Jurkat, Clone E6-1 (cell line): ENCODE data around the gene GRID2.

Source experiments
- DNase-seq: peaks from one replicate; pipeline ENCODE4 v3.0.0-alpha.2; 2011; ENCODE audit warnings: low read depth, low spot score
- H3K4me3 ChIP-seq: 2 replicates; pipeline ENCODE4 v1.5.1; 2011; ENCODE audit warnings: mild to moderate bottlenecking, low read length, control low read depth, moderate library complexity

GRID2 gene

DNA sequence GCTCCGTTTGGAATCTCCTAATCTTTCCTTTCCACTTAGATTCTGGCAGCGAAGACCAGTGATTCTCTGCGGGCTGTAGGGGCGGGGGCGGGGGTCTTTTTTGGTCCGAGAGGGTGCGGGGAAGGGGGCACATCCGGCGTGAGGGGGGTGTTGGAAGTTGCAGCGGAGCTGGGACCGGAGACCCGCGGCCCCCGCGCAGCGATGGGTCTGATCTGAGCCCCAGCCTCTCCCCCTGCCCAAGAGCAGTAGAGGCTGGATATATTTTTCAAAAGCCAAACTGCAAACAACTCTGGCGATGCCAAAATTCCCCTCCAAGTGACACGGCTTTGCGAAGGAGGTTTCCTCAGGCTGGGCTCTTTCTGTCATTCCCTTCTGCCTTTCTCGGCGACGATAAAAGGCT lies 355 bp downstream of the GRID2 start:
- H3K4me3 ChIP-seq: no peak overlapping the region
- DNase-seq: no peak

DNA sequence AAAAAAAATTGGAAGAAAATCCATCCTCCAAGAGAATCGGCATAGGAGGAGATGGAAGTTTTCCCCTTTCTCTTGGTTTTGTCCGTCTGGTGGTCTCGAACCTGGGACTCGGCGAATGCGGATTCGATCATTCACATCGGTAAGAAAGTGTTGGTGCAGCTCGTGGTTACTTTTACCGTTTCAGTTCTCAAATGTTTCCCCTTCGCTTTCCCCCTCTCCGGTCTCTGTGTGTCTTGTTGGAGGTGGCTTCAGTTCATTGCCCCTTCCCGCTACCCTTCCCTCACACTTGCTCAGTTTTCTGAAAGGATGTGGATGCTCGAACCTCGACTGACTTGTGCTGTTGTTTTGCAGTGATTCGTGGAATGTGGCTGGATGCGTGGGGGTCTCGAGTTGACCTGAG lies 840 bp downstream of the GRID2 start:
- H3K4me3 ChIP-seq: no peak overlapping the region
- no peak for DNase-seq

DNA sequence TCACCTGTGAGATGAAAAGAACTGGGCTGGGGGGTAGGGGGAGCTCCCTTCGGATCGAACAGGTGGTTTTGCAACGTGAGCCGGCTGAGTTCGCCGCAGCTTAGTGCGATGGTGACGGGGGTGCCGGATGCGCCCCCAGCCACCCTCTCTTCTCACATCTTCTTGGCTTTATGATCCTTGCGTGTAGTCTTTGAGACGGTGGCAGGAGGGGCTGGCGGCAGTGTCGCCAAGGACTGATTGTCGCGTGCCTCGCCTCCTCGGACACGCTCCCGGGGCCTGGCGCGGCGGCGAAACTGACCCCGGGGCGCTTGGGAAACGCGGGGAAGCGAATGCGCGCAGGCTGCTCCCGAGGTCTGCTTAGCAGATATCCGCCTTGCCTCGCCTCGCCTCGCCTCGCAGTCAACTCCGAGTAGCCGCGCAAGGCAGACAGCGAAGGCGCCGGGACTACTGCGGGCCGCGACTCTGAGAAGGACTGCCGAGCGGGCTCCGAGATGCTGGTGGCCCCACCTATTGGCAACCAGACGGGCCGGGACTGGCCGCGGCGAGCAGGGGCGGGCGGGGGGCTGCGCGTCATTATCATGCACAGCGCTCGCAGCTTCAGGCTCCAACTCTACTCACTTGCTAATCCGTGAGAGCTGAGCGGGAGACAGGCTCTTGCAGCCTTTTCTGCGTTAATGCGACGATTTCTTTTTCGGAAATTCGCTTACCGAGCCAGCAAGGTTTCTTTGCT lies 1.5 kb downstream of the GRID2 start:
- H3K4me3 ChIP-seq: no peak overlapping the region
- DNase-seq: no peak

DNA sequence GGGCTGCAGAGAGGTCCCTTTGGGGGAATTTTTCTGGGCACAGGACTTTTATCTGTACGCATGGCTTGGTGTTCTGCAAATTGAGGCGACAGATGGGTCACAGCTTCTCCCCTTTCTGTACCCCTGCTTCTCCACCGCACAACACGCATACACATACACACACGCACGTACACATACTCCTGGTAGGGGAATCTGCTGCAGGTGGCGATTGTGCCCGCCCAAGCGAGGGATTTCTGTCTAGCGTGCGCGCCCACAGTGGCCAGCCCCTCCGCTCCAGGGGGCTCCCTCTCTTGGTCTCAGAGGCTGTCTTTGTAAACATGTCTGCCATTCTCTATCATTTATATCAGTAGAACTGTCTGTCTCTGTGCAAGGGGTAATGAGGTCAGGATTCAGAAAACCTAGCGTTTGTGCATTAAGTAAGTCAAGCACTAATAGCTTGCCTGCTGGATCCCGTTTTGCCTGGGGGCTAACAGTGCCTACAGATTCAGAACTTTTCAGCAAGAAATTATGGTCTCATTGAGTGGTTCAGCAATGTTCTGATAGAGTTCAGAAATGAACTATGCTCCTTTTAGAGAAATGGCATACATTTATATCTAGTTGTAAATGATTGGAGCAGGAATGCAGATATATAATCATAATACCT lies 2.2 kb downstream of the GRID2 start:
- DNase-seq: no peak
- H3K4me3 ChIP-seq: no peak overlapping the region

DNA sequence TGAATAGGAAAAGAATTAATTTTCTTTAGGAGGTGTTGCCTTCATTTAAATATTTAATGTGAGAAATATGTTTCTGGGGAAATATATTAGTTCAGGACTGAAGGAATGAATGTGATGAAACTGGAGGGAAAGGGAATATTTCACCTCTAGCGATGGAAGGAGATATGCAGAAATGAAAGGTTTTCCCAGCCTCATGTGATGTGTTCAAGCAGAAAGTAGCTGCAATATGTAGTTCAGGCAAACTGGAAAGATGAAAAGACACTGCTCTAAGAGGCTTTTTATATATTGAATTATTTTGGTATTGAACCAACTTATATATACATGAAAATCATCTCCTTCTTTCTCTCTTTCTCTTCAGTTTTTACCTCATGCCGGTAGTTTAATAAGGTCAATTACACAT lies 3.4 kb downstream of the GRID2 start:
- H3K4me3 ChIP-seq: no peak overlapping the region
- DNase-seq: no peak

DNA sequence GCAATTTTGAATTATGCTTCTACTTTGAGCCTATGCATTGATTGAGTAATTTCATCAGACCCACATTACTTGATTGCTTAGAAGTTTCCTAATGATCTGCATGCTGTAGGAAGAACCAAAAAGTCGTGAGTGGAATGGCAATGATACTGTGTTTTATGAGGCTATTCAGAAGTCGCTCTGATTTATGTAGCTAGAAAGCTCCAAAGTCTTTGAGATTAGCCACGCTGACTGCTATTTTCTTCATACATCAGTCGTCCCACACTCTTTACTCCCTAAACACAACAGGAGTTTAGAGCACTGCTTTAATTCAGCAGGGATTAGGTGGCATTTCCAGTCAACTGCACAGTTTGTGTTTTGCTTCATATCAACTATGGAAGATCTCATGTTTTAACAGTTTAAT lies 4.1 kb downstream of the GRID2 start:
- no peak for DNase-seq
- no peak overlapping the region for H3K4me3 ChIP-seq

DNA sequence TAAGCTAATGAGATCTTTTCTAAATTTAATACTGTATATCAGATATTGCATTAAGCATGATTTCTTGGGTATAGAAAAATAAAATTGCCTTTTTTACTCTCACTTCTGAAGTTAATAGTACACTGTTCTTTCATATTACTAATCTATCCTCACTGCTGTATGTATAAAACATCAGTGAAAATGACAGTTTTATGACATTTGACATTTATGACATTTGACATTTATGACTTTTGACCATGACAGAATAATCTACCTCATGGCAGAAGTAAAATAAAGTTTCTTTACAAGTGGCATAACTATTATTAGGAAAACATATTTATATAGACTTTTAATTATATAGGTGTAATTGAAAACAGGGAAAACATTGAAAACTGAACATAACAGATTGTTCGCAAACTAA lies 13.3 kb downstream of the GRID2 start:
- no peak for DNase-seq
- no peak overlapping the region for H3K4me3 ChIP-seq

DNA sequence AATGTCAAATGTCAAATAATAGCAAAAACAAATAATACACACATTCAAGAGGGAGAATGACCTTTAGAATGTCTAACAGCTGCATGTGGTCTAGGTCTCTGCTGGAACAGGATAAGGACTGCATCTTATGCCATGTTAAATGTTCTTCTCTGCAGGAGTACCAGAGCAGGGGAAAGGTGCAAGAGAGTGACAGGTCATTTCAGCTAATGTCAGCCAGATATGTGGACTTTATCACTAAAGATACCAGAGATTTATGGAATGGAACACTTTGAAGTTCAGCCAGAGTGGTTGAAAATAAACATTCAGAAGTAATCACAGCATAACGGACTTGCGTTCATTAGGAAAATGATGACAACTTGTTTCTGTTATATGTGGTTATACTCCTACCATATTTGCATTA lies 24.3 kb downstream of the GRID2 start:
- no peak for DNase-seq
- no peak overlapping the region for H3K4me3 ChIP-seq

DNA sequence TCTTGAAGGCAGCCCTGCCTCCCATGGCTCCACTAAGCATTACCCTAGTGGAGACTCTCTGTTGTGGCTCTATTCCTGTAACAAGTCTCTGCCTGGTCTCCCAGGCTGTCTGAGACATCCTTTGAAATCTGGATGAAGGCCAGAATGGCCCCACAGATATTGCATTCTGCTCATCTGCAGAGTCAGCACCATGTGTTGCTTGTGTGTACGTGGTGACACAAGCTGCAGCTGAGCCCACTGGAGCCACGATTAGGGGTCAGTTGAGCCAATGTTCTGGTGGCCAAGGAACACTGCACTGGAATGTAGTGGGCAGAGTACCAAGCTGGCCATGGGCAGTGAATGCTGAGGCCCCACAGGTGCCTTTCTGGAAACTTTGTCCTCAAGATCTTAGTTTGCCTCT lies 29.2 kb downstream of the GRID2 start:
- H3K4me3 ChIP-seq: no peak overlapping the region
- no peak for DNase-seq

DNA sequence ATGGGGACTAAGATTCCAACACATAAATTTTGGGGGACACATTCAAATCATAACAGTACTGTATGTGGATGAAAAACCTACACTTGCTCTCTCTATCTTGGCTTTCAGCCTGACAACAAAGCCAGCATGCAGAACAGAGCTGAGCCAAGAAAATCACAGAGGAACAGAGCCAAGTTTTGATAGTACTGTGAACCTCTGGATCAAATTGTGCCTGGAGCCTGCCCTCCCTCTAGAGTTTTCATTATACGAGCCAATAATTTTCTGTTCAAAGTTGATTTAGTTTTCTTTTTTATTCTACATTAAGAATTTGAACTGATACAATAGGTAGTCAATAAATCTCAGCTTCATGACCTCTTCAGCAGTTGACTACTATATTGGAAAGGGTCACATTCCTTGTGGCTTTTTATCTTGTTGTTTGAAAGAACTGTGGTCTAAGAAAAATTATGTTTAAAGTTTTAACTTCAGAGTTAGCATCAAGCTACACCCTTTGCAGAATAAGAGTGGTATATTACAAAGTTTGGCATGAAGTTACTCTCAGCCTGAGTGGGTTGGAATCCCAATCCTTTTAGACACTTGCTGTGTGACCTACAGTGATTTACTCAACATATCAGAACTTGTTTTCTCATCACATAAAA lies 31.1 kb downstream of the GRID2 start:
- DNase-seq: no peak

DNA sequence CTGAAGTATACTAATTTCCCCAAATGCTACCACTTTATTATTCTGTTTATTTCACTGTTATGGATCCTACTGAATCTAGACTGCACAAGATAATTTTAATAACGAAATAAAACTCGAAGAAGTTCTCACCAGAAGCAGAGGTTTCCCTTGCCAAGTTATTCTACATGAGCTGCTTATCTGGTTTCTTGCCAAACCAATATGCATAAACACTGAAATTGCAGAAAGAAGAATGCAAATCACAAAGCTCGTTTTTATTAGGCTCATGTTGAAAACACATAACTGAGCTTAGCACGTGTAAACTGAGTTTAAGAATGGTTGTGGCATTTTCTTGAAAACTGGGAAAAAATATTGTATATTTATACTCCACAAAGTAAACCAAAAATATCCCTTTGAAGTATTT lies 35.9 kb downstream of the GRID2 start:
- no peak for DNase-seq

More for the DNA sequence above, 31.1 kb downstream of the GRID2 start:
- H3K4me3 ChIP-seq: no peak overlapping the region

DNA sequence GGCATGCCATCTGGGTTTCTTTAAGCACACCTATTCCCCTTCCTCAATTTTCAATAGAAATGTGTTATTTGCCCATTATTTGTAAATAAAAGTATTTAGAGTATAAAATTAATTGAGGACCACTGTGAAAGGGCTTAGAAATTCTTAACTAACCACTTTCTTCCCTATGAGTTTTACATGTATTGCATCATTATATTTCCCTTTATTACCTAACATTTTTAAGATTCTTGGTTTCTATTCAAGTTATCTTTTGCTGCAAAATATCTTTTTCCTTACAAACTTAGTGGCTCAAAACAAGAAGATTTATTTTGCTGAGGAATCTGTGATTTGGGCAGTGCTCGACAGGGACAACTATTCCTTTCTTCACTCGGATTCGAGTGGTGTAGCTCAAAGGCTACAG lies 40.5 kb downstream of the GRID2 start:
- DNase-seq: no peak

More for the DNA sequence above, 35.9 kb downstream of the GRID2 start:
- H3K4me3 ChIP-seq: no peak overlapping the region

DNA sequence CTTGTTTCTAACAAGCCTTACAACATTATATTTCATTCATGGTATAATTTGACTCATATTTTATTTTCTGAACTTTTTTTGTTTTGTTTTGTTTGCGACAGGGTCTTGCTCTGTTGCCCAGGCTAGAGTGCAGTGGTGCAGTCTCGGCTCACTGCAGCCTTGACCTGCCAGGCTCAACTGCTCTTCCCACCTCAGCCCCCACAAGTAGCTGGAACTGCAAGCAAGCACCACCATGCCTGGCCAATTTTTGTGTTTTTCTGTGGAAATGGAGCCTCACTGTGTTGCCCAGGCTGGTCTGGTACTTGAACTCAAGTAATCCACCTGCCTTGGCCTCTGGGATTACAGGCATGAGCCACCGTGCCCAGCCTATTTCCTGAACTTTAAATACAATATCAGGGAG lies 42.5 kb downstream of the GRID2 start:
- H3K4me3 ChIP-seq: no peak overlapping the region
- no peak for DNase-seq

More for the DNA sequence above, 40.5 kb downstream of the GRID2 start:
- no peak overlapping the region for H3K4me3 ChIP-seq

DNA sequence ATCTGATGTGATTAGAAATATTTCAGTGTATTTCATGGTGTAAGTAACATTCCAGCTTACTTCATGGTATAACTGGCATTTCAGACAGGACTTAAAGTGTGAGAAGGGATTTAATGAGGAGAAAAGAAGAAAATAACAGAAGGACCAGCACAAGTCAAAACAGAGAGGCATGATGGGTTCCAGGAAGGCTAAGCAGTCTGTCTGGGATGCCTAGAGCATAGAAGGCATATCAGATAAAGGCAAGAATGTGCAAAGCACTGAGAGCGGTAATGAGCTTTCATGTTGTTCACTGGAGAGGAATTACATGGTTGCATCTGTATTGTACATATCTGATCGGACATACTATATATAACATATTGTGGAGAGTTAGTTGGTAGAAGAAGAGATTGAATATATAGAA lies 54.2 kb downstream of the GRID2 start:
- H3K4me3 ChIP-seq: no peak overlapping the region
- DNase-seq: no peak

DNA sequence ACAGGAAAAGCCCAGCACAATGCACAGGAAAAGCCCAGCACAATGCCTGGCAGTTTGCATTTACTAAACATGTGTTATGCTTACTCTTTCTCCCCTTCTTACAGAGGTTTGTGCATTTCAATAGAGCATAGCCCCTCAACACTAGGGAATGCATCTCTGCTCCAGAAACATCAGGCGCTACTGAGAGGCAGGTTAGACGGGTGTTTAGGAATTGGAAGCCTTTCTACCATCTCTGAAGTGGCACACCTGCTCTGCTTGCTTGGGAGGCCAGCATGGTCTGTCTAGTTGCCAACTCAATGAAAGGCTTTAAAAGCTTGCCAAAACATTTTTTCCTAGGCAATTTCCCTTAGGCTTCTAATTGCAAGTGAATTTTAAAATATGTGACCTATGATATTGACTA lies 55.7 kb downstream of the GRID2 start:
- no peak overlapping the region for H3K4me3 ChIP-seq
- DNase-seq: no peak

DNA sequence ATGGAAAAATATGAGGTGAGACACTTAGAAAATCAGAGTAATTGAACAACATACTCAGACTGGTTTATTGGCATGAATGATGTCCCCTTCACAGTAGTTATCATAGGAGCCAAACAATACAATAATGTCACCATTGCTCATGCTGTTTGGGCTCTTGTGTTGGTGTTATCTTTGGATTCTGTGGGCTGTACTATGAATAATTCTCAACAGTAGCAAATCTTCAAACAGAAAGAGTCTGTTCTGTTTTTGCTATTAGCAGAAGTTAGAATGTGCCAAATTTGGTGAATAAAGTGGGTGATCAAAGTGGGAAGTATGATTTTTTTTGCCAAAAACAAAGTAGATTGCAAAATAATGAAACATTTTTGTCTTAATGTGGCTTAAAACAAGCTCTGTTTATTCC lies 58.3 kb downstream of the GRID2 start:
- DNase-seq: no peak
- no peak overlapping the region for H3K4me3 ChIP-seq

DNA sequence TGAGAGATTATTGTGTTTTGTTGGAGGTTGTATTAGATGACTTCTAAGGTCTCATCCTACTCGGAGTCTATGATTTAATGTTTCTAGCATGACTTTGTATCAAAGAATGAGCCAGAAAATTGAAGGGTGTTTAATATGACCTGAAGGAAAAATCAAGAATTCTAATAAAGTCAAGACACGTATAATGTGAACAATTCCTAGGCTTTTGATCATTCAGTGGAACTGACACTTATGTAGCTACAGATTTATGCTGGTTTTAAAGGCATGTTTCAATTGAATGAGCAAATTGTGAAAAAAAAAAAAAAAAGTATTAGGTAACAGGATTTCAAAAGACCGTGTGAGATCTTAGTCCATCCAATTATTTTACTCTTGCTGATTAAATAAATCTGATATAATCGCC lies 64.9 kb downstream of the GRID2 start:
- no peak overlapping the region for H3K4me3 ChIP-seq
- no peak for DNase-seq

DNA sequence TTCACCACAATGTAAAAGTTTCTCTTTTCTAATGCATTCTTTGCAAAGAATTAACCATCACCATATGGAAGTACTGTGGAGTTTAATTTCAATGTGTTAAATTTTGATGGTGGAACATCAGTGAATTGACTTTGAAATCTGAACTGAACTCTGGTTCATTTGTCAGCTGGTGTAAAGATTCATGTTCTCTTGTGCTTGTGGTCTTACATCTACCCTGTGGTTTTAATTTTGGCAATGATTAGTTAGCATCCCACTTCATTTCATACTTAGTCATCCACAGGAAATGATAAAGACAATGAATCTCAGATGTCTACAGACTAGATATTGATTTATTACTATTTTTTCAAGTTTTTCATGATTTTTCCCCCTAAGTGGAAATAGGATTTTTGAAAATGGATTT lies 77.8 kb downstream of the GRID2 start:
- no peak for DNase-seq
- H3K4me3 ChIP-seq: no peak overlapping the region

DNA sequence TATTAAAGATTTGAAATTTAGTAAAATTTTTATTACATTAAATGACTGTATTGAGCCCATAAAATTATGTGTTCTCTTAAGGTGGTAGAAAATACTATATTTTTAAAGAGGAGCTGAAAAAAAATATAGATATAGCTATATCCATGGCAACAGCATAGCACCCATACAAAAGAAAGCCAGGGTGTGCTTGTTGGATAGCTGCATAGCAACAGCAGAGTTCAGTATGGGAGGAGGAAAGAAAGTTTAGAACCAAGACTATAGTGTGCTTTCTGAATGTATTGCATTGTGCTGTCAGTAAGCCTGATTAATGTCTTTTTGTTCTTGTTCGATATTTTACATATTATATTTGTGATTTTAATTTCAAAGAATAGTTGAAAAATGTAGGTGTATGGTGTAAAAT lies 78.4 kb downstream of the GRID2 start:
- no peak overlapping the region for H3K4me3 ChIP-seq
- no peak for DNase-seq

DNA sequence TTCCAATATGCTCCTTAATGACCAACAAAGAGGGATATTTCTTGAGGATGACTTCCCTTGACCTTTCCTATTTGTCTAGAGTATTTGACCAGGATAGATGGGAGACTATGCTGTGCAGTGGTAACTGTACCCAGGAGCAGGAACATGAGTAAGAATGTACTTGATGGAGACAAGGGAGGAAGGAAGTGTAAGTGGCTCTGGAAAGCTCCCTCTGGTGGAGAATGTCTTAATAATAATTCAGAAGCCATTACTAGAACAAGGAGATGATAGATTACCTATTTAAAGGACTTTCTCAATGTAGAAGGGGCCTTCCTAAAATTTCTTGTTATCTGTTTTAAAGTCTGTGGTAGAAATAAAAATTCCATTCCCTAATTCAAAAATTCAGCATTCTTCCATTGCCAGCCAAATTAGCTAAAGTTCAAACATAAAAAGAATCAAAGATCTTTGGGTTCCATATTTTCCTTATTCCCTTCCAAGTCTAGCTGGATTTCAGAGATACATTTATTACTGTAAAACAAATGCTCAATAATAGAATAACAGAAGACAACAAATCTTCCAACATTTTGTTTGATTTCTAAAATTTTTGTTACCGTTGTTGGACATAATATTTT lies 83.8 kb downstream of the GRID2 start:
- peak; percentile 54 for DNase-seq

More for the DNA sequence above, 83.8 kb downstream of the GRID2 start:
- no peak overlapping the region for H3K4me3 ChIP-seq
